H9 (cell line): ENCODE data around the gene LCNL1. TPM values are rescaled to one million over a fixed set of nuclear protein-coding genes. Genes with fewer than 3 reads are reported as not detected.

Source experiments
- DNase-seq: peaks from one replicate; pipeline ENCODE4 v3.0.0-alpha.2; 2017
- H2AFZ ChIP-seq: one replicate; pipeline ENCODE4 v1.6.1; 2013; ENCODE audit warnings: mild to moderate bottlenecking, low read length, control low read depth, moderate library complexity
- H2AK5ac ChIP-seq: 2 replicates; pipeline ENCODE4 v1.6.1; 2013; ENCODE audit warnings: low read length, control low read depth, mixed read lengths; ENCODE audit not compliant: insufficient read length
- H2BK120ac ChIP-seq: one replicate; pipeline ENCODE4 v1.6.1; 2013; ENCODE audit warnings: low read depth, mild to moderate bottlenecking, low read length, control low read depth, inconsistent platforms; ENCODE audit not compliant: poor library complexity, severe bottlenecking
- H2BK12ac ChIP-seq: 2 replicates; pipeline ENCODE4 v1.6.1; 2013; ENCODE audit warnings: low read length, control low read depth, mixed read lengths, low read depth; ENCODE audit not compliant: insufficient read length
- H2BK15ac ChIP-seq: 2 replicates; pipeline ENCODE4 v1.6.1; 2013; ENCODE audit warnings: low read depth, low read length, control low read depth
- H2BK20ac ChIP-seq: one replicate; pipeline ENCODE4 v1.6.1; 2013; ENCODE audit warnings: low read depth, mild to moderate bottlenecking, low read length, control low read depth, inconsistent platforms; ENCODE audit not compliant: poor library complexity, severe bottlenecking
- H2BK5ac ChIP-seq: 2 replicates; pipeline ENCODE4 v1.6.1; 2013; ENCODE audit warnings: low read length, control low read depth, mixed read lengths; ENCODE audit not compliant: insufficient read length
- H3K14ac ChIP-seq: 2 replicates; pipeline ENCODE4 v1.6.1; 2013; ENCODE audit warnings: low read length, control low read depth; ENCODE audit not compliant: insufficient read depth
- H3K18ac ChIP-seq: 2 replicates; pipeline ENCODE4 v1.6.1; 2013; ENCODE audit warnings: low read depth, mild to moderate bottlenecking, mixed read lengths, low read length, control low read depth; ENCODE audit not compliant: insufficient read length
- H3K23ac ChIP-seq: 2 replicates; pipeline ENCODE4 v1.6.1; 2013; ENCODE audit warnings: low read length, control low read depth, mixed read lengths, low read depth; ENCODE audit not compliant: insufficient read length
- H3K23me2 ChIP-seq: 2 replicates; pipeline ENCODE4 v1.6.1; 2013; ENCODE audit warnings: low read depth, mild to moderate bottlenecking, mixed read lengths, low read length, control low read depth; ENCODE audit not compliant: insufficient read length, poor library complexity, severe bottlenecking
- H3K27ac ChIP-seq: 2 replicates; pipeline ENCODE4 v1.5.1; 2013; ENCODE audit warnings: low read length, control low read depth, mixed read lengths, low read depth; ENCODE audit not compliant: insufficient read length
- H3K27me3 ChIP-seq: 2 replicates; pipeline ENCODE4 v1.6.1; 2013; ENCODE audit warnings: low read length, control low read depth, inconsistent platforms; ENCODE audit not compliant: insufficient read depth
- H3K4ac ChIP-seq: 2 replicates; pipeline ENCODE4 v1.6.1; 2013; ENCODE audit warnings: low read depth, mild to moderate bottlenecking, control low read depth, inconsistent platforms, low read length, moderate library complexity
- H3K4me1 ChIP-seq: 2 replicates; pipeline ENCODE4 v1.6.1; 2013; ENCODE audit warnings: low read length, control low read depth, inconsistent platforms; ENCODE audit not compliant: insufficient read depth
- H3K4me2 ChIP-seq: 2 replicates; pipeline ENCODE4 v1.6.1; 2013; ENCODE audit warnings: low read length, control low read depth, mixed read lengths; ENCODE audit not compliant: insufficient read length, insufficient read depth
- H3K56ac ChIP-seq: 2 replicates; pipeline ENCODE4 v1.6.1; 2013; ENCODE audit warnings: low read depth, mild to moderate bottlenecking, mixed read lengths, low read length, control low read depth; ENCODE audit not compliant: insufficient read length
- H3K79me1 ChIP-seq: 2 replicates; pipeline ENCODE4 v1.6.1; 2013; ENCODE audit warnings: low read depth, mild to moderate bottlenecking, moderate library complexity, low read length, control low read depth, inconsistent platforms; ENCODE audit not compliant: insufficient read depth, poor library complexity, severe bottlenecking
- H3K79me2 ChIP-seq: 2 replicates; pipeline ENCODE4 v1.6.1; 2013; ENCODE audit warnings: low read length, control low read depth, inconsistent platforms; ENCODE audit not compliant: insufficient read depth
- H3K9ac ChIP-seq: 2 replicates; pipeline ENCODE4 v1.6.1; 2013; ENCODE audit warnings: low read length, control low read depth, mixed read lengths; ENCODE audit not compliant: insufficient read length; ENCODE audit errors: extremely low read depth
- H3K9me3 ChIP-seq: one replicate; pipeline ENCODE4 v1.6.1; 2013; ENCODE audit warnings: low read depth, low read length, inconsistent platforms; ENCODE audit not compliant: control insufficient read depth
- H3T11ph ChIP-seq: one replicate; pipeline ENCODE4 v1.6.1; 2013; ENCODE audit warnings: mild to moderate bottlenecking, low read length, control low read depth, inconsistent platforms
- H4K20me1 ChIP-seq: one replicate; pipeline ENCODE4 v1.6.1; 2013; ENCODE audit not compliant: control insufficient read depth, insufficient read length, insufficient read depth
- H4K5ac ChIP-seq: 2 replicates; pipeline ENCODE4 v1.6.1; 2013; ENCODE audit warnings: low read depth, mild to moderate bottlenecking, mixed read lengths, low read length, control low read depth; ENCODE audit not compliant: insufficient read length
- H4K8ac ChIP-seq: replicated peaks from 2 replicates; pipeline ENCODE4 v1.6.1; 2013; ENCODE audit warnings: low read length, control low read depth, mixed read lengths, low read depth; ENCODE audit not compliant: insufficient read length
- H4K91ac ChIP-seq: 2 replicates; pipeline ENCODE4 v1.6.1; 2013; ENCODE audit warnings: low read depth, mild to moderate bottlenecking, moderate library complexity, mixed read lengths, low read length, control low read depth; ENCODE audit not compliant: insufficient read length
- H3K27ac Mint-ChIP-seq, 3 experiments: 2 replicates in 2 of 3; 3 replicates in 1 of 3; pipeline ENCODE4 v1.8.0; 2020 to 2021; ENCODE audit warnings: mixed read lengths in 3 of 3, mild to moderate bottlenecking in 1 of 3, moderate library complexity in 1 of 3
- H3K27me3 Mint-ChIP-seq: 2 replicates; pipeline ENCODE4 v1.8.0; 2021; ENCODE audit warnings: low read depth, mild to moderate bottlenecking, moderate library complexity, mixed read lengths
- H3K36me3 Mint-ChIP-seq, 3 experiments: 2 replicates in 2 of 3; 3 replicates in 1 of 3; pipeline ENCODE4 v1.8.0; 2020 to 2021; ENCODE audit warnings: low read depth in 3 of 3, mixed read lengths in 3 of 3; ENCODE audit not compliant: insufficient read depth in 1 of 3
- H3K4me1 Mint-ChIP-seq, 2 experiments: 2 replicates each; pipeline ENCODE4 v1.8.0; 2020; ENCODE audit warnings: mixed read lengths in 2 of 2
- H3K4me3 Mint-ChIP-seq, 2 experiments: 2 replicates in 1 of 2; 3 replicates in 1 of 2; pipeline ENCODE4 v1.8.0; 2020 to 2021; ENCODE audit warnings: mild to moderate bottlenecking in 2 of 2, mixed read lengths in 2 of 2, moderate library complexity in 1 of 2
- H3K9me3 Mint-ChIP-seq, 2 experiments: 2 replicates in 1 of 2; 3 replicates in 1 of 2; pipeline ENCODE4 v1.8.0; 2020; ENCODE audit warnings: mild to moderate bottlenecking in 2 of 2, mixed read lengths in 2 of 2, moderate library complexity in 1 of 2
- CTCF ChIP-seq: fragments of 200-600 bp; sonication (generic); conservative IDR thresholded peaks from 3 replicates; pipeline ENCODE4 v1.8.0; 2021; ENCODE audit warnings: antibody characterized with exemption, mild to moderate bottlenecking
- WGBS: extraction: QIAGEN DNeasy Blood & Tissue Kit; methylation state at CpG from one replicate; pipeline ENCODE4 v1.1.7; 2013; ENCODE audit warnings: missing lambda C conversion rate, low lambda C conversion rate, mixed read lengths; ENCODE audit not compliant: insufficient read length; ENCODE audit errors: extremely low coverage; 5-methylcytosine and 5-hydroxymethylcytosine counted together
- total RNA-seq: library from RNA; stranded (reverse); gene quantifications from 2 replicates; pipeline ENCODE4 v1.2.1, GENCODE V29; 2021

LCNL1 gene
- total RNA-seq, 1 experiment from 2014 or later, result 0.20 TPM

DNA sequence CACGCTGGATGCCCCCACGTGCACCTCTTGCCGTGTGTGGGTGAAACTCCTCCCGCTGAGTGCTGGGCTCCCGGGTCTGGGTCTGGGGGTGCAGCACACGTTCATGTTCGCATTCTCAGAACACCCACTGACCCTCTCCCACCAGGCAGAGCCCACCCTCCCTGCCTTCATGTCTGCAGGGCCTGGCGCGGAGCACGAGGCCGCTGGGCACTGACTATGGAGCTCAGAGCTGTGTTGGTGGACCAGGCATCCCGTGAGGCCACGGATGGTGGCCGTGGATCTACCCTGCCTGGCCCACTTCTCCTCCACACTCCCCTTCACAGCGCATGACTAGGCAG, 21.9 kb upstream of the LCNL1 start:
- DNase-seq, result no peak
- no CpG with 5 or more reads among the region's 15 CpGs for WGBS
- no peak overlapping the region for H2BK12ac ChIP-seq
- H4K5ac ChIP-seq, result no peak overlapping the region
- no peak for TF ChIP-seq CTCF
- H3K27me3 ChIP-seq, result no peaks in the 10 kb centered on the region
- peaks cover 3 to 9% of the 10 kb centered on the region in 2 experiments for H3K4me1 Mint-ChIP-seq
- H3K56ac ChIP-seq, result no peak overlapping the region
- no peak overlapping the region for H2BK15ac ChIP-seq
- H3K27me3 Mint-ChIP-seq, result peaks cover 16% of the 10 kb centered on the region
- peaks cover 2% of the 10 kb centered on the region for H4K20me1 ChIP-seq
- no peak overlapping the region for H2BK5ac ChIP-seq
- H3K23me2 ChIP-seq, result no peaks in the 10 kb centered on the region
- H4K91ac ChIP-seq, result no peak overlapping the region
- no peak overlapping the region for H3K4ac ChIP-seq
- H2BK120ac ChIP-seq, result no peak overlapping the region
- no peak overlapping the region for H2AK5ac ChIP-seq
- no peaks in the 10 kb centered on the region for H3K79me1 ChIP-seq
- H2AFZ ChIP-seq, result no peak overlapping the region
- H3K27ac Mint-ChIP-seq, result no peak overlapping the region
- no peak overlapping the region for H3K14ac ChIP-seq
- H3K18ac ChIP-seq, result no peak overlapping the region
- peaks cover 6% of the 10 kb centered on the region in 2 experiments; a peak in 4 of 5 replicates for H3K9me3 Mint-ChIP-seq
- H3K79me2 ChIP-seq, result no peaks in the 10 kb centered on the region
- H3K4me1 ChIP-seq, result peaks cover 2% of the 10 kb centered on the region; the same call in 1 of the 2 replicates
- no peak overlapping the region for H3T11ph ChIP-seq
- H2BK20ac ChIP-seq, result no peak overlapping the region
- H3K9ac ChIP-seq, result no peak overlapping the region
- no peak overlapping the region for H3K4me3 Mint-ChIP-seq
- H3K4me2 ChIP-seq, result no peak overlapping the region
- no peak overlapping the region for H4K8ac ChIP-seq
- no peaks in the 10 kb centered on the region for H3K9me3 ChIP-seq
- no peak overlapping the region for H3K23ac ChIP-seq
- no peak overlapping the region for H3K27ac ChIP-seq
- H3K36me3 Mint-ChIP-seq, result no peaks in the 10 kb centered on the region; a peak in 1 of 7 replicates
